OCI-M2 (cell line): Measurements from ENCODE around the gene KCNJ5.

Source experiments
- DNase-seq: peaks from one replicate; lab custom pipeline; 2025; ENCODE audit not compliant: unreplicated experiment; lab: John Stamatoyannopoulos, UW

The KCNJ5 gene

GRCh38 chr11:128890543-128891368 is at the start of gene KCNJ5:
Gene KCNJ5 (plus strand): TSS chr11:128891356. CDS start chr11:128911274, 19,918 bp downstream.
- no peak for DNase-seq

- DNase-seq, result no peak
Measured at GRCh38 chr11:128841461-128842072, 49.6 kb upstream of the KCNJ5 start.

- no peak for DNase-seq
Measured at GRCh38 chr11:128843198-128843785, 47.9 kb upstream of the KCNJ5 start.

DNA sequence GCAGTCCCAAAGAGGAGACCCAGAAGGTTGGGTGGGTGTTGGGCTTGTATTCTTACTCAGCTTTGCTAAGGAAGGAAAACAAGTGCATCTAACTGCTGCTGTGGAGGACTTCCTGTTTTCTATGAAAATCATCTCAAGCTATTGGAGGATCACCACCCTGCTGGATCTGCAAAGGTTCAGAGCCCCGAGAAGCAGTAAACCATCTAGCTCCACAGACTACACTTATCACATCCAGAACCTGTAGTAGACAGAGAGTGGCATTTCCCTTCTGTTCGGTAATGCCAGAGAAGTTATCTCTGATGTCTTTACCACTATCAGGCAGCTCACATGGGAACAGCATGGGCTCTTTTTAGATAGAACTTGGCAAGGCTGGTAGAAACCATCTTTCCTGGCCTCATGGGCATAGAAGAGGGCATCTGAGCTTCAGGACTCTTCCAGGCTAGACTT is 45.8 kb upstream of the KCNJ5 start:
- no peak for DNase-seq

DNA sequence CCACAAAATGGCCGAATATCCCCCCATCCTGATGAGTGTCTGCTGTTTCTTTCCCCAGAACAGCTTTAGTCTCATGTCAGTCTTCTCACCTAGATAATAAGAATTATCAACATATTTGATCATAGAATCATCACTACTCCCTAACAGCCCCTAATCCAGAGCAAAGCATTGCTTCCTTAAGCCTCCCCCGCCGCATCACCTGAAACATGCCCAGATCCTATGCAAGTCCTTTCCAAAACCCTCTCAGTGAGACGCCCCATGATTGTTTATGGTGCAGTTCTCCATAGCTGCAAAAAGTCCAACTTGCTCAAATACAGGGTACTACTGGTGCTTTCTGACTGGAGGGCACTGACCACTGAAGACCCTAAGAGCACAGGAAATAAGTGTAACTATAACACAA is 44.2 kb upstream of the KCNJ5 start:
- no peak for DNase-seq

DNA sequence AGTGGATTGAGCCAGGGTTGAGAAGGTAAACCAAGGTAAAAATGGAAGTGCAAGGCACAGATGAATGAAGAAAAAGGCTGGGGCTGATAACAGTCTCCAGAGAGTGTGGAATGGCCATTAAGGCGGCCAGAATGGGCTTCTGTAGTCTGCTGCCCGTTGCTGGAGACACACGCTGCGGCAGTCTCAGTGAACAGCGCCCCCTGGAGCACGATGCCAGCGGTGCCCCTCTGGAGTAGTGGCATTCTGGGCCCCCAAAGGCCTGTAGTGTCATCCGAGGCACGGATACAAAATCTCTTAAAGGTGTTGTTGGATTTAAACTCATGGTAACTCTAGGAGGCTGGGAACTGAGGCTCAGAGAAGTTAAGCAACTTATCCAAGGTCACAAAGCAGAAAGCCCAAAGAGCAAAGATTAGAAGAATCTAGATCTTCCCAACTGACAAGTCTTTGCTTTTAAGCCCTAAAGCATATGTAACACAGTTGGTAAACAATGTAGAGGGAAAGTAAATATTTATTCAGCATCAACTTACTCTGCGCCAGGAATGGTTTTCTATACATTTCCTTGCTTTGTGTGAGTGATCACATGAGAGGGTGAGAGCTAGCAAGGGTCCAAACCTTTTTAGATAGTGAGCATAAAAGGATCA is 42.2 kb upstream of the KCNJ5 start:
- no peak for DNase-seq

- no peak for DNase-seq
Measured at GRCh38 chr11:128852327-128853023, 38.7 kb upstream of the KCNJ5 start.

DNA sequence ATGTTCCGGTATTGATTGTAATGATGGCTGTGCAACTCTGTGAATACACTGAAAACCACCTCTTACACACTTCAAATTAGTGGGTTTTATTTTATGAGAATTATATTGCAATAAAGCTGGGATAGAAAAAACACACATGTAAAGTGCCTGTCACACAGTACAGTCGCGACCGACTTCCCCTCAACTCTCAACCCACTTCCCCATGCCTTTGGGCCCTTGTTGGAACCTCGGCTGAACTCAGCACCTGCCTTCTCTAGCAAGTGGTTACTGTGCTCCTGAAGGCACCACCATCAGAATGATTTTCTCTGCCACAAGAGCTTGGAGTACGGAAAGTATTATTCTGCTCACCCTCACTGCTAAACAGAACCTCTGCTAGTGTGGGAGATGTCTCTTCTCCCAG is 37.6 kb upstream of the KCNJ5 start:
- no peak for DNase-seq

DNA sequence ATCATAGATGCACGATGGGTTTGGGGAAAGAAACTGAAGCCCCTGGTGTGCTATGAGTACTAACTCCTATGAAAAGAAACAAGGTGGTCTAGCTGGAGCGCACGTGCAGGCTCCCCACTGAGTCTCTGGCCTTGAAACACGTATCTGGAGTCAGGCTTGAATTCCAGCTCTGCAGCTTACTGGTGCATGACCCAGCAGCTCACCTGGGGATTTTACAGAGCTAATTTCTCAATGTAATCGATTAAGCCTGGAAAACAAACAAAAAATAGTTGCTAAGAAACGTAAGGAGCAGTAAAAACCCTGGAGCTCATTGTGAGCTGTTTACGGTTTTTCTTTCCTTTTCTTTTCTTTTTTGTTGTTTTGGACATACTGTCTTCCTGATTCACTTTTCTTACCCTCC is 36.3 kb upstream of the KCNJ5 start:
- no peak for DNase-seq

GRCh38 chr11:128856241-128856640 is 34.9 kb upstream of the KCNJ5 start:
- DNase-seq, result no peak

- DNase-seq, result no peak
Measured at GRCh38 chr11:128857341-128857740, 33.8 kb upstream of the KCNJ5 start.

DNA sequence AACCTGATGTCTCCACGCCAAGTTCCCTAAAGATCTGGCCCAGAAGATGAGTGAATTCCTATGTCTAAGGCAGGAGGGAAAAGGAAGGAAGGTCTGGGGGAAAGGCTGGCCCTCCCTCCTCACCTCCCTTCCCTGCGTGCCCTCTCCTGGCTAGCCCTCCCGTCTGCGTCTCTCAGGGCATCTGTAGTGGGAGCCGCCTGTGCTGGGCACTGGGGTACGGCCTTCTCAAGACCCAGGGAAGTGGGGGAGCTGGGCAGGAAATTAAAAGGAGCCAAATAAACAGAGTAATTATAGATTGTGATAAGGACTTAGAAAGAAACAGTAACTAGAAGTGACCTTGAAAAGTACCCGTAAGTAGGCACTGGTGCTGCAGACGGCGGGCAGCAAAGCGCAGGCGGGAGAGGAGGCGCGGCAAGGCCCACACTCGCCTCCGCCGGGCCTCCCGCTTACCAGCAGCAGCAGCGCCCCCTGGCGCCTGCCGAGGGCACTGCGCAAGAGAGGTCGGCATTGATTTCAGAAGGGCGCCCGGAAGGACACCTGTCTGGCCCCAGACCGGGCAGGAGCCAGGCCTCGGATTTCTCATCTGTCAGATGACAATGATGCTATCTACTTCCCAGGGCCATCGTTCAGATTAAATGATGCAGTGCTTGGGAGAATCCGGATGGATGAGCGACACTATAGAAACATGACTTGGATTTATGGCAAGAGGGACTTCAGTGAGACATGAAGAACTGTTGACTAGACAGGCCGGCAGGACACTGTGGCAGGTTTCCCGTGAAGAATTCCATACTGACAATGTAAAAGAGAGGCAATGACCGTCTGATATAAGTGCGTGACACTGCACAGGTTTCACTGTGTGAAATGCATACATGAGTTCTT is 31.4 kb upstream of the KCNJ5 start:
- no peak for DNase-seq

GRCh38 chr11:128860571-128861361 is 30.4 kb upstream of the KCNJ5 start:
- DNase-seq, result no peak

GRCh38 chr11:128862406-128862805 is 28.8 kb upstream of the KCNJ5 start:
- no peak for DNase-seq

DNA sequence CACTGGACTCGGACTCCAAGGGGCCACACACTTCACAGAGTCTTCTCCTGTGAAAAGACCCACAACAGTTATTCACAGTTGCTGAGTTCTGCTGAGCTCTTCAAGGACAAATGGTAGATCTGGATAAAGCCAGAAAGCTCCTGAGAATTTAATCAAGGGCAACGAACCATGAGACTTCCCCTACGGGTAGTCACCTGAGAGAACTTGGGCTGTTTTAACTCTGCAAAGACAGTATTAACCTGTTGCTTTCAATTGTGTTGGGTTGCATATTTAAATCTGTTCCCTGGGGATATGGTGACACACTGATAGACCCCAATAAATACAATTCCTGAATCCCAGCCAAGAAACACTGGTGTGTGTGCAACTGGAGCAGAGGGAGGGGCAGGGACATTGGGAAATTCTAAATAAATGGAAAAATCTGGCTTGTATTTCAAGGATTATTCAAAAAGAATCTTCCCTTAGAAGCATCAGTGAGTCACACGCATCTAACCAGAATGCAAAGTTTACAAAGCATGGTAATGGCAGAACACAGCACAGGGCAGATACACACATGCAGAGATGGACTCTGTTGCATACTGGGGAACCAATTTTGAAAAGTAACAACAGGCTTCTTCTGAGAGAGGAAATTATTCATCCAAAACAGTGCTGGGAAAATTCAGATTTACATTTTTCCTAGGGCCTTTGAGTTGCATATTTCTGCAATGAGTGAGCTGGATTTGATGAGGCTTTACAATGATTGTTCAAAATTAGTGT is 28.1 kb upstream of the KCNJ5 start:
- DNase-seq, result no peak

DNA sequence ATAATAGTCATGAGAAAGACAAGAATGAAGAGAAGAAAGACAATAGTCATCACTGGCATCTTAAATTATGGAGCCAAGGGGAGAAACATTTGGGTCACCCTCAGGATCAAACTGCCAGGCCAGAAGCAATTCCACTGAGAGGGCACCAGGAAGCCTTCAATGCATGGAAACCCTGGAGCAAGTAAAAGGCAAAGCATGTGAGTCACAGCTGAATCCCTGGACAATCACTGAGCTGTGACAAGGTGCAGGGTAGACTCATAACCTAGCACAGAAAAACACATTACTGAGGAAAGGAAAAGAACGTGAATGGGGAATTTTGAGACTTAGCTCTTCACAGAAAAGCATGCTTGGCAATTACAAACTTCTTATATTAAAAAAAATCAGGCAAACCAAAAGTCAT is 25.7 kb upstream of the KCNJ5 start:
- no peak for DNase-seq

- DNase-seq, result no peak
Measured at GRCh38 chr11:128867277-128867676, 23.9 kb upstream of the KCNJ5 start, which contains the start of gene KCNJ1. Gene KCNJ1 (minus strand): TSS chr11:128867296. CDS start chr11:128840243, 27,053 bp downstream.

DNA sequence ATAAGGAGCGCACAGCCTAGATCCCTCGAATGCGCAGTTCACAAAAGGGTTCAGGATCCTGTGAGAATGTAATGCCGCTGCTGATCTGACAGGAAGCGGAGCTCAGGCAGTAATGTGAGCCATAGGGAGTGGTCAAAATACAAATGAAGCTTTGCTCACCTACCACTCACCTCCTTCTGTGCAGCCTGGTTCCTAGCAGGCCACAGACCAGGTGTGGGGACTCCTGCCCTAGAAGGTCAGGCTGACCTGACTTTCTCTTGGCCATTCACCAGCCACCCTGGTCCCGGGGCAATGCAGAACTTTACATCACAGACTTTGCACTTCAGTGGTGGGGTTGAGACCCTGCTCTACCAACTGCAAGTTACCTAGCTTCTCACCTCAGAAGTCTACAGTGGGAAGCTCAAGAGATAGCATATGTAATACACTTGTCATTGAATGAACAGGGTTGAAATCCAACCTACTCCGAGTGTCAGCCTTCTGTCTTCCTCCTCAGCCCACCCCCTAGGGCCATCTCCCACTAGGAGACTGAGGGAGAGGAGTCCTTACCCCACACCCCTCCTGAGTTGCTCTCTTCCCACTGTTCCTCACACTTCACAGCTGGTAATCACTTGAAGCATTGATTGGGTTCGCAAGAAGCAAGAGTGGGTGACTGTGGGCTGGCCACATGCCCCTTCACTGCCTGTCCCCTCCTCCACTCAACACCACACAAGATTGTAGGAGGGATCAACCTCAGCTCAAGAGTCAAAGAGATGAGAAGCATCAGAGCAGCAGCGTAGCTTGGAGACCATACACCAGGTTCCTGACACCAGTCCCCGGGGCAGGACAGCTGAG is 22.1 kb upstream of the KCNJ5 start:
- DNase-seq, result no peak
